ENCODE data around the gene RNF20.
"Not testable (repeated sequence)": the region's sequence is repeated elsewhere in the genome, so short reads cannot be mapped to it uniquely, and the experiment has no call there.

RNF20 gene

DNA sequence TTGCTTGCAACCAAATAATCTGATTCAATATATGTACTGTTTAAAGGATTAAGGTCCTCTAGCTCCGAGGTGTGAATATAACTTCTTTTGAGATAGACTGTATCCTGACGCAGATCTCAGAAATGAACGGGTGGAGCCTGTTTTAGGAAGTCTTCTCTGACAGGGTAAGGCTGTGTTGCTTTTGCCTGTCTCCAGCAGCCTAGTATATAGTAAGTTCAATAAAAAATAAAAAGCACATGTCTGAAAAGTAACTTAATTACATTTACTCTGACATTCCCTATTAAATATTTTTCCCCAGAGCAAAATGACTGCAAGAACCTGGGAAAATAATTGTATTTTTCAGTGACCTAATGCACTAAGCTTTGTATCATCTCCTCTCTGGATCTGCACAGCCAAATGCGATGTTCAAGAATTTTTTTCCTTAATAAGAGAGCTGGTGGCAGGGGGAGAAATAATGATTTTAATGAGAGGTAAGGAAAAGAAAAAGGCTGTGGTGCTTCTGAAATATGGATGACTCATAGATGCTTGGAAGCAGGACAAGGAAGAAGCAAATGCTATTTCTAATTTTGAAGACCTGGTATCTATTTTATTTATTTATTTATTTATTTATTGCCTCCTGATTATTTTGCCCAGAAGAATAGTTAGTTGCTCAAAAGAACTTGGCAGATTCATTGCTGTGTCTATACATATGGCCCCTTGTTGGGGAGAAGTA, 53.8 kb downstream of the RNF20 start:
- DNase-seq (ENCODE audit: low read depth in 3 of 3), result no peak

GRCh38 chr9:101590074-101590473, 56.4 kb downstream of the RNF20 start:
- not testable (repeated sequence) for DNase-seq (ENCODE audit: low read depth in 3 of 3)

- no peak for DNase-seq (ENCODE audit: low read depth in 3 of 3)
Observed at GRCh38 chr9:101590901-101591300, 57.2 kb downstream of the RNF20 start.

GRCh38 chr9:101591787-101592446, 58.3 kb downstream of the RNF20 start:
- DNase-seq (ENCODE audit: low read depth in 3 of 3), result no peak

DNA sequence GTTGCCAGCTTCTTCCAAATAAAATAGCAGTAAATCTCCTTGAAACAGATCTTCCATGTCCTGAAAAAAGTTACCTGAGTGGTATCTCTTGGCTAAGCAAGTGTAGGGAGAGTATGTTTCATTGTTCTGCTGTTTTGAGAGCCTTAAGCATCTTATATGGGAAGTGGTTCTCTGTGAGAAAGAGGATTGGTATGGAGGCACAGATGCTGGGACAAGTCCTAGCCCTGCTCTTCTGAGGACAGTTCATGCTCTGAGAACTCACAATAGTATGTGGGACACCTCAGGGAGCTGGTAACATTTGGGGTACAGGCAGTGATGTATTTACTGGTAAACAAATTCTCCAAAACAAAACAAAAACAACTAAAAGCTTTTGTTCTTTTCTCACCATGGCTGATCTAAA, 59.1 kb downstream of the RNF20 start:
- no peak for DNase-seq (ENCODE audit: low read depth in 3 of 3)

- DNase-seq (ENCODE audit: low read depth in 3 of 3), result no peak
Observed at GRCh38 chr9:101593345-101593744, 59.7 kb downstream of the RNF20 start.

DNA sequence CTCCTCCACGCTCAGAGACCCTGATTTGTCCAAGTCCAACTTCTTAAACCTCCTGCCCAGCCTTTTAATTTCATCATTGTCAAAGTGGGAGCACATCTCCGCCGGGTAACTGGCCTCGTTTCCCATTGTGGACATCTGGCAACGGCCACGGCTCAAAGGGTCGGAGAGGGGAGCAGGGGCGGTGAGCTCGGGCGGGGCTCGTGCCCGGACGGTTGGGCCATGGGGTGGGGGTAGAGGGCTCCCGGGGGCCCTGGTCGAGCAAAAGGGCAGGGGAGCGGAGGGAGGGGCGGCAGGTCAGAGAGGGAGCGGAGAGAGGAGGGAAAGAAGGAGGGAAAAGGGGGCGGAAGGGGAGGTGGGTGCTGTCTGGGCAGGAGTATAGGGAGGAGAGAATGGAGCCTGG, 61.1 kb downstream of the RNF20 start, which contains the start of gene PPP3R2:
TSS of gene PPP3R2 (minus strand) at position 174 of the 400 bp plus-strand sequence. CDS start at position 126, 48 bp downstream.
- DNase-seq (ENCODE audit: low read depth in 3 of 3), result no peak

DNA sequence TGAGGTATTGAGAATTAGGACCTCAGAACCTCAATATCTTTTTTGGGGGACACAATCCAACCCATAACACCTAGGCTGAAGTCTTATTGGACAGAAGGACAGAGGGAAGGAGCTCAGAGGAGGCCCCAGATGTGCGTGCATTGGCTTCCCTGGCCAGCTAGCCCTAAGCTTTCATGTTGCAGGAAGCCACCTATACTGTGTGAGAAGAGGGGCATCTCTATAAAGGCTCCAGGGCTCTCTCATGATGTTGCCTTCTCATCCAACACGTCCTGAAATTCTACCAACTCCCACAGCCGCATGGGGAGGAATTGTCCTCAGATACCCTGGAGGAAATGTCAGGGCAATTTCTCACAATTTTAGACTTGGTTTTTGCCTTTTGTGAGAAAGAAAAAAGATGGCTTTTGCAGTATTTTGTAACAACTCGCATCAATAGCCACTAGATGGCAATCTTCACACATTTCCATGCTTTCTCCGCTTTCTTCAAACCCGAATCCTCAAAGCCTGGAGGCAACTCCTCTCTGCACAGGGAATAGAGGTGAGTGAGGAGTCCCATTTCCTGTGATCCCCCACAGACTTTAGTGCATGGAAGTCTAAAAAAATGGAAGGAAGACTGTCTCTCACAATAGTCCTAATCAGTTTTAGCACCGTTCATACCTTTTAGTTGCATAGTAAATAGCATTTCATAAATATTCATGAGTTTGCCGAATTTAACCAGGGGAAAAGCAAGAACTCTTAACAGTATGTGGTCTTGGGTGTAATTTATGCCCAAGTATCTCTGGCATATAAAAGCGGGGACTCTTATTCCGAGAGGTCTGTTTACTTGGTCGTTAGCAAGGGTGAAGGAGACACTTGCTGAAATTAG, 68.5 kb downstream of the RNF20 start:
- DNase-seq (ENCODE audit: low read depth in 3 of 3), result no peak

DNA sequence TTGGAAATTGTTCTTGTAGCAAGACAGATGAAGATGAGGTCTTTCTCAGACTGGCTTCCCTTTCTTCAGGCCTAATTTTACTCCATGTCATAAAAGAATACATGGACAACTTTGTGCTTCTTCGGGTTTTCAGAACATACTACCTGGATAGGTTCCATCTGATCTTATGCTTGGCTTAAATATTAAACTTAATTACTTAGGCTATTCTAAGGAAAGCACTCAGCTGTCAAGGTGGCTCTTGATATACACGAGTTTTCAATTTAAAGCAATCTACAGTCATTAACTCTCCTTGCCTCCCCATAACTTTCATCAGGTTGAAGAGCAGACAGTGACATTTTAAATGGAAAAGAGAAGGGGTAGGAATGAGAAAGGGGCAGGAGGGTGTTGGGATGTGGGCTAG, 70.6 kb downstream of the RNF20 start:
- no peak for DNase-seq (ENCODE audit: low read depth in 3 of 3)

- DNase-seq (ENCODE audit: low read depth in 3 of 3), result no peak
Observed at GRCh38 chr9:101605547-101605946, 71.9 kb downstream of the RNF20 start.
